GM23338 (cell line): Measurements from ENCODE around the gene MYO1E.

Source experiments
- CREB1 ChIP-seq: fragments of 250-450 bp; sonication (Bioruptor Pico); IDR thresholded peaks from 2 replicates; pipeline ENCODE4 v1.5.0; 2020; ENCODE audit warnings: low read depth, mild to moderate bottlenecking, moderate library complexity
- EZH2 ChIP-seq: fragments of 200-600 bp; sonication (generic); IDR thresholded peaks from one replicate; pipeline ENCODE4 v1.8.0; 2017; ENCODE audit warnings: antibody characterized with exemption, mild to moderate bottlenecking, low read depth; ENCODE audit not compliant: unreplicated experiment
- EZH2phosphoT487 ChIP-seq: fragments of 200-600 bp; sonication (generic); IDR thresholded peaks from one replicate; pipeline ENCODE4 v1.8.1; 2018; ENCODE audit warnings: antibody characterized with exemption; ENCODE audit not compliant: unreplicated experiment
- POLR2AphosphoS5 ChIP-seq: IDR thresholded peaks from 2 replicates; pipeline ENCODE4 v1.6.1; 2016; ENCODE audit warnings: antibody characterized with exemption, low read depth
- ZNF114 ChIP-seq: fragments of 250-450 bp; sonication (Bioruptor Pico); IDR thresholded peaks from 2 replicates; pipeline ENCODE4 v1.5.0; 2020; ENCODE audit warnings: mild to moderate bottlenecking, moderate library complexity
- TF ChIP-seq, protein P1 (sequence below), 2 experiments: fragments of 200-600 bp in 1 of 2; sonication (generic) in 1 of 2; conservative IDR thresholded peaks; 2 replicates each; pipeline versions ENCODE4 v1.5.1 to v1.6.1; 2016 to 2017; ENCODE audit warnings: antibody characterized with exemption in 2 of 2, low read depth in 2 of 2, mild to moderate bottlenecking in 2 of 2, moderate library complexity in 1 of 2
- TF ChIP-seq, protein P2 (sequence below): IDR thresholded peaks from one replicate; pipeline ENCODE4 v1.6.1; 2018; ENCODE audit warnings: antibody characterized with exemption; ENCODE audit not compliant: unreplicated experiment
- TF ChIP-seq, protein P3 (sequence below): IDR thresholded peaks from 2 replicates; pipeline ENCODE4 v1.6.1; 2016; ENCODE audit warnings: antibody characterized with exemption

DNA sequence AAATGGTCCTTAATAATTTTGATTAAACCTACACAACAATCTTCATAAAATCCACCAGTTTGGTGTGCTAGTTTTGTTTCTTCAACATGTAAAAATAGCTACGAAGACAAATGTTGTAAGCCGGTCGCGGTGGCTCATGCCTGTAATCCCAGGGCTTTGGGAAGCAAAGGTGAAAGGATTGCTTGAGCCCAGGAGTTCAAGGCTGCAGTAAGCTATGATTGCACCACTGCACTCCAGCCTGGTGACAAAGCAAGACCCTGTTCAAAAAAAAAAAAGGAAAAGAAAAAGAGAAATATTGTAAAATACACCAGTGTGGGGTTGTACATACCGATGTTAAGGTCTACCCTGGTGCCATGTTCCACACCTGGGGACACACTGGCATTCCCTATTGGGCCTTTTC lies 91.0 kb downstream of the MYO1E start:
- TF ChIP-seq POLR2AphosphoS5 (no peak), EZH2 (no peak), CREB1 (CRISPR knock-in tag) (no peak), EZH2phosphoT487 (no peak), ZNF114 (CRISPR knock-in tag) (no peak)
- TF ChIP-seq, protein P1, sequence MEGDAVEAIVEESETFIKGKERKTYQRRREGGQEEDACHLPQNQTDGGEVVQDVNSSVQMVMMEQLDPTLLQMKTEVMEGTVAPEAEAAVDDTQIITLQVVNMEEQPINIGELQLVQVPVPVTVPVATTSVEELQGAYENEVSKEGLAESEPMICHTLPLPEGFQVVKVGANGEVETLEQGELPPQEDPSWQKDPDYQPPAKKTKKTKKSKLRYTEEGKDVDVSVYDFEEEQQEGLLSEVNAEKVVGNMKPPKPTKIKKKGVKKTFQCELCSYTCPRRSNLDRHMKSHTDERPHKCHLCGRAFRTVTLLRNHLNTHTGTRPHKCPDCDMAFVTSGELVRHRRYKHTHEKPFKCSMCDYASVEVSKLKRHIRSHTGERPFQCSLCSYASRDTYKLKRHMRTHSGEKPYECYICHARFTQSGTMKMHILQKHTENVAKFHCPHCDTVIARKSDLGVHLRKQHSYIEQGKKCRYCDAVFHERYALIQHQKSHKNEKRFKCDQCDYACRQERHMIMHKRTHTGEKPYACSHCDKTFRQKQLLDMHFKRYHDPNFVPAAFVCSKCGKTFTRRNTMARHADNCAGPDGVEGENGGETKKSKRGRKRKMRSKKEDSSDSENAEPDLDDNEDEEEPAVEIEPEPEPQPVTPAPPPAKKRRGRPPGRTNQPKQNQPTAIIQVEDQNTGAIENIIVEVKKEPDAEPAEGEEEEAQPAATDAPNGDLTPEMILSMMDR (conservative IDR thresholded peaks at IDR 0.05; ENCODE audit: low read depth in 2 of 2): no peak
- TF ChIP-seq, protein P2, sequence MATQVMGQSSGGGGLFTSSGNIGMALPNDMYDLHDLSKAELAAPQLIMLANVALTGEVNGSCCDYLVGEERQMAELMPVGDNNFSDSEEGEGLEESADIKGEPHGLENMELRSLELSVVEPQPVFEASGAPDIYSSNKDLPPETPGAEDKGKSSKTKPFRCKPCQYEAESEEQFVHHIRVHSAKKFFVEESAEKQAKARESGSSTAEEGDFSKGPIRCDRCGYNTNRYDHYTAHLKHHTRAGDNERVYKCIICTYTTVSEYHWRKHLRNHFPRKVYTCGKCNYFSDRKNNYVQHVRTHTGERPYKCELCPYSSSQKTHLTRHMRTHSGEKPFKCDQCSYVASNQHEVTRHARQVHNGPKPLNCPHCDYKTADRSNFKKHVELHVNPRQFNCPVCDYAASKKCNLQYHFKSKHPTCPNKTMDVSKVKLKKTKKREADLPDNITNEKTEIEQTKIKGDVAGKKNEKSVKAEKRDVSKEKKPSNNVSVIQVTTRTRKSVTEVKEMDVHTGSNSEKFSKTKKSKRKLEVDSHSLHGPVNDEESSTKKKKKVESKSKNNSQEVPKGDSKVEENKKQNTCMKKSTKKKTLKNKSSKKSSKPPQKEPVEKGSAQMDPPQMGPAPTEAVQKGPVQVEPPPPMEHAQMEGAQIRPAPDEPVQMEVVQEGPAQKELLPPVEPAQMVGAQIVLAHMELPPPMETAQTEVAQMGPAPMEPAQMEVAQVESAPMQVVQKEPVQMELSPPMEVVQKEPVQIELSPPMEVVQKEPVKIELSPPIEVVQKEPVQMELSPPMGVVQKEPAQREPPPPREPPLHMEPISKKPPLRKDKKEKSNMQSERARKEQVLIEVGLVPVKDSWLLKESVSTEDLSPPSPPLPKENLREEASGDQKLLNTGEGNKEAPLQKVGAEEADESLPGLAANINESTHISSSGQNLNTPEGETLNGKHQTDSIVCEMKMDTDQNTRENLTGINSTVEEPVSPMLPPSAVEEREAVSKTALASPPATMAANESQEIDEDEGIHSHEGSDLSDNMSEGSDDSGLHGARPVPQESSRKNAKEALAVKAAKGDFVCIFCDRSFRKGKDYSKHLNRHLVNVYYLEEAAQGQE: no peak
- TF ChIP-seq, protein P3, sequence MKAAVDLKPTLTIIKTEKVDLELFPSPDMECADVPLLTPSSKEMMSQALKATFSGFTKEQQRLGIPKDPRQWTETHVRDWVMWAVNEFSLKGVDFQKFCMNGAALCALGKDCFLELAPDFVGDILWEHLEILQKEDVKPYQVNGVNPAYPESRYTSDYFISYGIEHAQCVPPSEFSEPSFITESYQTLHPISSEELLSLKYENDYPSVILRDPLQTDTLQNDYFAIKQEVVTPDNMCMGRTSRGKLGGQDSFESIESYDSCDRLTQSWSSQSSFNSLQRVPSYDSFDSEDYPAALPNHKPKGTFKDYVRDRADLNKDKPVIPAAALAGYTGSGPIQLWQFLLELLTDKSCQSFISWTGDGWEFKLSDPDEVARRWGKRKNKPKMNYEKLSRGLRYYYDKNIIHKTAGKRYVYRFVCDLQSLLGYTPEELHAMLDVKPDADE: no peak
